Measurements from ENCODE around the gene MYLK4. TPM values are rescaled to one million over a fixed set of nuclear protein-coding genes. Genes with fewer than 3 reads are reported as not detected.
A peak's percentile ranks its signal among the peaks of the same experiment; 100 is the strongest.

MYLK4 gene
- total RNA-seq, 1 donor from 2014 or later = 0.23 TPM

GRCh38 chr6:2715737-2716136 lies 35.0 kb downstream of the MYLK4 start:
- Mint-ChIP-seq H3K27me3 (ENCODE audit: low read depth, unreplicated experiment) (no peaks in the 10 kb centered on the region), H3K4me1 (ENCODE audit: low read depth, unreplicated experiment) (peaks cover 21% of the 10 kb centered on the region), H3K27ac (ENCODE audit: unreplicated experiment) (no peak overlapping the region), H3K9me3 (ENCODE audit: unreplicated experiment) (peaks cover 8% of the 10 kb centered on the region), H3K36me3 (ENCODE audit: low read depth, unreplicated experiment) (peaks cover 2% of the 10 kb centered on the region), H3K4me3 (ENCODE audit: unreplicated experiment) (no peak overlapping the region)
- H3K4me1 ChIP-seq (ENCODE audit: insufficient read depth, low read length) = peaks cover 24% of the 10 kb centered on the region
- no peak overlapping the region for H3K27ac ChIP-seq (ENCODE audit: low read depth, low read length)
- H3K9ac ChIP-seq (ENCODE audit: low read length) = no peak overlapping the region
- FAIRE-seq = no peak
- H3K36me3 ChIP-seq (ENCODE audit: insufficient read depth, low read length) = no peaks in the 10 kb centered on the region
- no peaks in the 10 kb centered on the region for H3K79me2 ChIP-seq (ENCODE audit: insufficient read depth, low read length)
- H4K20me1 ChIP-seq (ENCODE audit: insufficient read depth, low read length) = no peaks in the 10 kb centered on the region
- no peak for DNase-seq (ENCODE audit: low read depth)
- H3K27me3 ChIP-seq (ENCODE audit: insufficient read depth, low read length) = no peaks in the 10 kb centered on the region
- no peak overlapping the region for H2AFZ ChIP-seq (ENCODE audit: low read depth, low read length)
- no peaks in the 10 kb centered on the region for H3K9me3 ChIP-seq (ENCODE audit: insufficient read depth, low read depth, low read length)
- no peak overlapping the region for H3K4me2 ChIP-seq (ENCODE audit: low read length)
- no peak overlapping the region for H3K4me3 ChIP-seq (ENCODE audit: insufficient read depth, low read depth, low read length)
- TF ChIP-seq CTCF (IDR thresholded peaks at IDR 0.05; ENCODE audit: insufficient read depth, low read depth, low read length) = no peak
- no peak for TF ChIP-seq EZH2 (IDR thresholded peaks at IDR 0.05; ENCODE audit: insufficient read depth, low read length)

GRCh38 chr6:2714111-2714895 lies 36.4 kb downstream of the MYLK4 start:
- H3K79me2 ChIP-seq (ENCODE audit: insufficient read depth, low read length) = no peaks in the 10 kb centered on the region
- H3K4me2 ChIP-seq (ENCODE audit: low read length) = peak overlapping the region; percentile 74
- Mint-ChIP-seq H3K4me3 (ENCODE audit: unreplicated experiment) (no peak overlapping the region), H3K36me3 (ENCODE audit: low read depth, unreplicated experiment) (peaks cover 2% of the 10 kb centered on the region), H3K27ac (ENCODE audit: unreplicated experiment) (peak overlapping the region; percentile 36), H3K27me3 (ENCODE audit: low read depth, unreplicated experiment) (no peaks in the 10 kb centered on the region), H3K4me1 (ENCODE audit: low read depth, unreplicated experiment) (peaks cover 21% of the 10 kb centered on the region), H3K9me3 (ENCODE audit: unreplicated experiment) (peaks cover 15% of the 10 kb centered on the region)
- H3K9me3 ChIP-seq (ENCODE audit: insufficient read depth, low read depth, low read length) = peaks cover 5% of the 10 kb centered on the region
- H4K20me1 ChIP-seq (ENCODE audit: insufficient read depth, low read length) = no peaks in the 10 kb centered on the region
- no peaks in the 10 kb centered on the region for H3K36me3 ChIP-seq (ENCODE audit: insufficient read depth, low read length)
- DNase-seq (ENCODE audit: low read depth) (peak; percentile 96), FAIRE-seq (peak; percentile 80)
- H3K4me3 ChIP-seq (ENCODE audit: insufficient read depth, low read depth, low read length) = peak overlapping the region; percentile 19
- H2AFZ ChIP-seq (ENCODE audit: low read depth, low read length) = no peak overlapping the region
- peak overlapping the region; percentile 11 for H3K9ac ChIP-seq (ENCODE audit: low read length)
- peaks cover 24% of the 10 kb centered on the region for H3K4me1 ChIP-seq (ENCODE audit: insufficient read depth, low read length)
- TF ChIP-seq EZH2 (IDR thresholded peaks at IDR 0.05; ENCODE audit: insufficient read depth, low read length) (no peak), CTCF (IDR thresholded peaks at IDR 0.05; ENCODE audit: insufficient read depth, low read depth, low read length) (peak; percentile 10)
- H3K27me3 ChIP-seq (ENCODE audit: insufficient read depth, low read length) = no peaks in the 10 kb centered on the region
- H3K27ac ChIP-seq (ENCODE audit: low read depth, low read length) = peak overlapping the region; percentile 50

Measured in astrocyte (in vitro differentiated cells and primary cell).